Medulla oblongata (tissue), 1 donor: ENCODE results near the gene ISCU.
"Not testable (repeated sequence)": the region's sequence is repeated elsewhere in the genome, so short reads cannot be mapped to it uniquely, and the experiment has no call there.

Source experiments
- DNase-seq: peaks from one replicate; pipeline ENCODE4 v3.0.0-alpha.2; 2015; ENCODE audit errors: extremely low spot score

ISCU gene

GRCh38 chr12:108543652-108544051 lies 18.7 kb upstream of the ISCU start:
- DNase-seq = no peak

- DNase-seq = peak; percentile 33
Measured at GRCh38 chr12:108547686-108548085, 14.7 kb upstream of the ISCU start.

- no peak for DNase-seq
Measured at GRCh38 chr12:108548954-108549521, 13.4 kb upstream of the ISCU start.

- no peak for DNase-seq
Measured at GRCh38 chr12:108551535-108551934, 10.9 kb upstream of the ISCU start.

DNA sequence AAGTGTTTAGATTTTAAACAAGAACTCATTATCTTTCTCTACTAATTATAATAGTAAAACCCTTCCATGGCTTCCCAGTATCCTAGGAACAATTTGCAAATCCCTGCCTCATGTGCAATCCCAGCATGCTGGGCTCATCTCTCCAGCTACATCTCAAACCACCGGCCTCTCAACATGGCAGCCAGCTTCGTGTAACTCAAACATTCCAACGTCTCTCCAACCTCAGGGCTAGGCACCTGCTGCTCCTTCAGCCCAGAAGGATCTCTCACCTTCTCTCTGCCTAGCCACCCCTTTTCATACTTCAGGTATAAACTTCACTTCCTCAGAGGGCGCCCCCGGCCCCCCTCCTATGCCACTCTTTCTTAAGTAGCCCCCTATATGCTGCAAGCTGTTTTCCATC lies 8.6 kb upstream of the ISCU start:
- DNase-seq = no peak

- DNase-seq = not testable (repeated sequence)
Measured at GRCh38 chr12:108555383-108555782, 7.0 kb upstream of the ISCU start.

- DNase-seq = no peak
Measured at GRCh38 chr12:108559007-108559655, 3.3 kb upstream of the ISCU start.

DNA sequence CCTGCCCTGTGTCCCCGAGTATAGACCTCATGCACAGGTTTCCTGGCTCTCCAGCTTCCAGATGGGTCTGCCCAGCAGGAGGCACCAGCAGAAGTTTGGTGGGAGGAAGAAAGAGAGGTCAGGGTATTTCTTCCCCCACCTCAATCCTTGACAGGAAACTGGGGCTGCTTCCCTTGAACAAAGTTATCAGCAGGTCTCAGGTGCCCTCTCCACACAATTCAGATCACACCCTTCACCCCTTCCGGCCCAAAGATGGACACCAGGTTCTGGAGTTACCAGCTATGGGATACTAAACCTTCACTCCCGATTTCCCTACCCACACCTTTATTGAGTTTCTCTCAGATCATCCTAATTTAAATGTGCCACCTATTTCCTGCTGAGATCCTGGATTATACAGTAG lies 2.6 kb upstream of the ISCU start:
- DNase-seq = no peak

DNA sequence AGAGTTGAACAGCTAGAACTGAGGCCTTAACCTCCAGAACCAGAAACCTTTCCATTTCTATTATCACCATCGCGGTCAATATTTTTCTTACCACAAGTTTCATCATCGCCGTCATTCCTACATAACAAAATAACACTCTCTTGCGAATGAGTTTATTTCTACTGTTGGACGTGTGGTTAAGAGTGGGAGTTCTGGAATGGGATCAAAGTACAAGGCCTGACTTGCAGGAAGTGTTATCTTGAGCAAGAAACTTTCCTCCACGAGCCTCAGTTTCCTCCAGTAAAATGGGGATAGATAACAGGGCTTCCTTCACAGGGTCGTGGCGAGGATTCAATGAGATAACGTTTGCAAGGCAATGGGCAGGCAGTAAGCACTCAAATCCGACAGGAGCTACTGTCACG lies 2.1 kb upstream of the ISCU start:
- DNase-seq = no peak

DNA sequence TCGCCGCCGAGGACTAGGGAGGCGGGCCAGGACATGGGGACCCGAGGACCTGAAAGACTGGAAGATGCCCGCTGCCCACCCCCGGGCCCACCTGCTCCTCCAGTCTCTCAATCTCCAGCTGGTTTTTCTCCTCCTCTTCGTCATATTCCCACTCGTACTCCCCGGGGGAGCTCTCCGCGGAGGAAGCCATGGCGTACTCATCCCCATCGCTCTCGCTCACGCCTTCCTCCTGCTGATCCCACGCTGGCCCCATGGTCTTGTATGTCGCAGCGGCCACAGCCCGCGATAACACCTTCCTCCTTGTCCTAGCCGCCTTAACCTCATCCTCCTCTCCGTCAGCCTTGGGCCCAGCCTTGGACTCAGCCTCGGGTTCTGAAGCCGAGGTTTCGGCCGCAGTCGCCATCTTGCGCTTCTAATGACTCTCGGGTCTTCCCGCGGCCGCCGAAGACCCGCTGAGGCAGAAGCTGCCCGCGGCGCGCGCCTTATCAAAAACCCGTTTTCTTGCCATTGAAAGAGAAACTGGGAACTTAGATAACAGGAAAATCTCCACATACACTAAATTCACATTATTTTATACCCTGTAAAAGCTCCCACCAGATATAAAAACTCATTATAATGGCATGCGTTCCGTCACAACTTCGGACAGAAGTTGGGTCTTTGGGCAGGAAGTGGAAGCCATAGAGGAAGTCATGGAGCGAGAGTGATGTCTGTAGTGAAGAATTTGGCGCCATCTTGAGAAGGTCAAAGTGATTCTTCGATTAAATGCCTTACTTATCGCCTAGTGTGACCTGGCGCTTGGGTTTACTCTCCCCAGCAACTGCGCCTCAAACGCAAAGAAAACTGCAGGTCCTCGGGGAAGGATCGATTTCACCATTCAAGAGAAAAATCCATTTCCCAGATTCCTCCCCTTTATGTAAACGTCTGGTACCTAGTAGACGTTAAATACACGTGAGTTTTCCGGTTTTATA lies 1.4 kb upstream of the ISCU start, which contains the start of gene SART3:
Gene SART3, minus strand, starts transcription at position 422 of the 968 bp plus-strand sequence. Its CDS starts 19 bp downstream, at position 403.
- peak; percentile 94 for DNase-seq

GRCh38 chr12:108561852-108562347 lies 496 bp upstream of the ISCU start:
- no peak for DNase-seq

DNA sequence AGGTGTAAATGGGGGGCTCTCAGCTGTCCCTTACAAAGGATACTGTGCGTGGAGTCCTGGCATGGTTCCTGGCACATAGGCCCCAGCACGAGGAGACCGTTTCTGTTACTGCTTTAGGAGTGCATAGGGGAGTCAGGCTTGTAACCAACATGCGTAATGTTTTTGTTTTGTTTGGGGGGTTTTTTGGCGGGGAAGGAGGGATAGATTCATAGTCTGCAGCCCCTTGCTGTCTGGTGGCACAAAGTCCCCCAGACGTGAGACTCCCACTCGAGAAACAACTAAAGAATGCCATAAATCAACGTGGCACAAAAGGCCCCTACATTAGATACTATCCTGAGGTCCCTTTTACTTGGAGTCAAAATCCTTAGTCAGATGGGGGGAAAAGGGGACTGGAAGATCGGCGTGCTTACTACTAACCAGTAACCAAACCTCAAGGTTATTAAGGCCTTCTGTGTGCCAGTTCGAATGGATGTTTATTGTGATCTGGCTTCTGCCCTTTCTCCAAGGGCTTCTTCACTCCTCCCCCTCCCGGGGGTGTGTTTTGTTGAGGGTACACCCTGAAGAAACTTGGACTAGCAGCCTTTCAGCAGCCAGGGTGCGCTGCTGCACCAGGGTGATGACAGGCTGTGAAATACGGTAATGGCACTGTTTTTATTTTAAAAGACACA lies 874 bp downstream of the ISCU start:
- DNase-seq = peak; percentile 95

- DNase-seq = no peak
Measured at GRCh38 chr12:108563804-108564151, 1.4 kb downstream of the ISCU start.

DNA sequence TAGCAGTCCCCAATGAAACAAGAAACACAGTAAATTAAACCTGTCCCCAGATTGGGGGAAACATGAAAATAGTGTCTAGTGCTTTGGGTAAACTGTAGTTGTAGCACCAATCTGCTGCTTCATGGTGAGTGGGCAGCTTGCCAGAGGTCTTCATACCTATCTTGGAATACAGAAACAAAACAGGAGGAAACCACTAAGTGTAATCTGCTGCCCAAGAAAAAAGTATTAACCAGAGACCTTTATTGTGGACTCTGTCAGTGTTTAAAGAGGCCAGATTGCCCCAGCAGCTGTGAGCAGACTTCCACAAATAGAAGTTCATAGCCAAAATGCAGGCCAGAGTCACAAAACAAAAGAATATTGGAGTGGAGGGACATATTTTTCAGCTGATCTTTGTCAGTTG lies 2.3 kb downstream of the ISCU start:
- no peak for DNase-seq

DNA sequence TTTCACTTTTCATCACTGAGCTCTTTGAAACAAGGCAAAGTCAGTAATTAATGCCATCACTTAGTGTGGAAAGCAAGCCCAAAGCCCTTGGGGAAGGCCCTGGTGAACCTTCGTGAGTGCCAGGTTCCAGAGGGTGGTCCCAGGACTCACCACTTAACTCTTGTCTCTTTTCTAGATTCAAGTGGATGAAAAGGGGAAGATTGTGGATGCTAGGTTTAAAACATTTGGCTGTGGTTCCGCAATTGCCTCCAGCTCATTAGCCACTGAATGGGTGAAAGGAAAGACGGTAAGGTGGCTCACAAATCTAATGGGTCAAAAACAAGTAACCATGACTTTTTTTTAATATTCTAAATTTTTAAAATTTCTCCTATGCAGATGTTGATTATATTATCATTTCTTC lies 2.8 kb downstream of the ISCU start:
- DNase-seq = peak; percentile 40

- DNase-seq = no peak
Measured at GRCh38 chr12:108565976-108566375, 3.6 kb downstream of the ISCU start.

DNA sequence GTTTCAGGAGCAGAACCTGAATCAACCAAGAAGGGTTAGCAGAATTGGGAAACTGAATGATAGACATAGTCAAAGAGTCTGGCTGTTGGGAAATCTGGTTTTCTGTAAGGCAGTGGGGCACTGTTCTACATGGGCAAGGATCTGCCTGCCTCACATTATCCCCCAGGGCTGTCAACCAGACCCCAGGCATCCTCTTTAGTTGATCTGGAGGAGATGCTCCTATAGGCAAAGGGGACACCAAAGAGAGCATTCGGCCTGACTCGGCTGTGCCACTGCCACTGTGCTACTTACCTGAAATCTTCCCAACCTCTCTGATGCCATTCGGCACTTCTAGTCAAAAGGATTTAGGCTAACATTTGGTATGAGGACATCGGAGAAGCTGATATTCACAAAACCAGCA lies 4.1 kb downstream of the ISCU start:
- no peak for DNase-seq

DNA sequence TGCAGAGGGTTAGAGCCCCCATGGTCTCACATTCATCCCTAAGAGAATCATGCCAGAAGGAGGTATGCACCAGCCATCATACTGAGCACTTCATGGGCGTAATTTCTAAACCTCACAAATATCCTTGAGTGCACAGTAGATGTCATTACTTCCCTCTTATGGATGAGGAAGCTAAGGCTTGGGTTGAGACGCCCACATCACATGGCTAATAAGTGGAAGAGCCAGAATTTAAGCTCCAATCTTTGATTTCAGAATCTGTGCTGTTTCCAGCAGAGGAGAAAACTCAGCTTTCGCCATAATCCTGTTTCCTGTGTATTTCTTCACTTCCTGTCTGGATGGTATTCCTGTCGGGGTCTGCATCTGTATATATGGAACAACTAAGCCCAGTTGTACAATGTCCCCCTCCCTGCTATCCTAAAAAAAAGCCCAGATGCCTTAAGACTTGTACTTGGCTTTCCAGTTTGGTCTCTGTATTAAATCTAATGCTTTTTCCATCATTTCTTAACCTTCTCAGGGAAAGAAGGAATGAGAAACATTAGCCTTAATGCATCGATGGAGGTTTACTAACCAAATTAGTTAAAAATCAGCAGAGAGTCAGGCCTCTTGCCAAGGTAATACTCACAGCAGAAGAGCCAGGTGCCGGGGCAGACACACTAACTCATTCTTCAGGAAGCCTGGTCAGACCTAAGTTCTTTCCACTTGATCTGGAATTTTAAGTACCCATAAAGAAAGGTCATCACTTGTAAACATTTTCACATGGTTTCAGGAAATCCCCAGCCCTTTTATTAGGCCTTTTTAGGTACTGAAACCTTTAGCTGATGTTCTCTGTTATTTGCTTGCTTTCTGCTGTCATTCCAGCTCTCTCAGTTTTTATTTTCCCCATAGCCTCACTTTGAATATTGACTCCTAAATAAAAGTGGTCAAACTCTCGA lies 5.3 kb downstream of the ISCU start:
- peak; percentile 67 for DNase-seq

DNA sequence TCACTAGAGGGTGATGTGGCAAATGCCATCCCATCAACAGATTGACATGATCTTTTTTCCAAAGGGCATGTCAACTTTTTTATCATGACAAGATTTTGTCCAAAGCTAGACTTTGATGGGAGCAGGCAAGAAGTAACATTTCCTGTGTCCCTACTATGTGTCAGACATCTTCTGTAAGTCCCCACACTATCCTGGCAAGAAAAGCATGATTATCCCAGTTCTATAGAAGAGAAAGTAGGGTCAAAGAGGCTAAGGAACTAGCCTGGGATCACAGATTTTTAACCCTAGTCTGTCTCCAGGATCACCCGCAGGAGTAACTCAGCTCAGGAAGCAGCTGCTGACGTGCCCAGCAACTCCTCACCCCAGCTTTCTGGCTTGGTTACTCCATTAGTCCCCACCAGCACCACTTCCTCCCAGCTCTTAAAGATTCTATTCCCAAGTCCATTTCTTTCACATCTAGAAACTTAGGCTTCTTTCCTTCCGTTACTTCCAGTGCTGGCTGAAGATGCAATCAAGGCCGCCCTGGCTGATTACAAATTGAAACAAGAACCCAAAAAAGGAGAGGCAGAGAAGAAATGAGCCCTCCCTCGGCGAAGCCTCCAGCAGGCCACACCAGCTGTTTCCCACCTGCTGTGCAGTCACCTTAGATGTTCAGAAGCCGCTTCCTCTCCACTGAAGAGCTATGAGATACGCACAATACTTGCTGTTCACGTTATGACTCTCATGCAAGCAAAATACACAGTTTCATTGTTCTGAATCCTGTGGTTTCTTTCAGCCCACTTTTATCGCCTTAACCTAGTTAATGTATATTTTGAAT lies 6.2 kb downstream of the ISCU start:
- DNase-seq = no peak
